Renal cortex interstitium (tissue), 15 donors: ENCODE results near the gene INPP4B. TPM values are rescaled to one million over a fixed set of nuclear protein-coding genes. Genes with fewer than 3 reads are reported as not detected.
A peak's percentile ranks its signal among the peaks of the same experiment; 100 is the strongest.

Experiments used
- DNase-seq, 11 donors: peaks; one replicate each; pipeline ENCODE4 v3.0.0-alpha.2; 2013; ENCODE audit warnings: low read depth in 9 of 11, low spot score in 4 of 11; ENCODE audit errors: extremely low read depth in 1 of 11
- long read RNA-seq, 16 experiments: transcript quantifications; one replicate each; lab custom pipeline, GENCODE V29; 2026
- polyA plus RNA-seq, 3 donors: library from polyadenylated mRNA; unstranded; fragments of 120-200 nt; gene quantifications; one replicate each; pipeline ENCODE4 v1.2.1, GENCODE V29; 2013; ENCODE audit not compliant: insufficient read length in 3 of 3

INPP4B gene
- 10 to 100 TPM in 1 of 3 donors, 1 to 10 TPM in 2; 9.2 to 11.7 (median 9.4) TPM for polyA plus RNA-seq
- long read RNA-seq, donor 1, result 0 reads
- long read RNA-seq, donor 2, result 0 reads
- long read RNA-seq, donor 3, result 0 reads
- long read RNA-seq, donor 4, result 0 reads
- long read RNA-seq, donor 5, result 0 reads
- long read RNA-seq, donor 6, result 0 reads
- long read RNA-seq, donor 7, result 0 reads
- long read RNA-seq, donor 8, result 0 reads
- long read RNA-seq, donor 9, result 0 reads
- long read RNA-seq, donor 10, result 0 reads
- long read RNA-seq, donor 11, partial matches to known transcripts, result 0 of 1 reads
- long read RNA-seq, donor 11, other reads (novel, unspliced or antisense), result 0 of 1 reads
- long read RNA-seq, donor 12, result 0 reads
- long read RNA-seq, donor 13, result 0 reads
- long read RNA-seq, donor 14, result 0 reads
- long read RNA-seq, donor 15, result 0 reads
- long read RNA-seq, donor 16, partial matches to known transcripts, result 0 of 1 reads
- long read RNA-seq, donor 16, other reads (novel, unspliced or antisense), result 0 of 1 reads

DNA sequence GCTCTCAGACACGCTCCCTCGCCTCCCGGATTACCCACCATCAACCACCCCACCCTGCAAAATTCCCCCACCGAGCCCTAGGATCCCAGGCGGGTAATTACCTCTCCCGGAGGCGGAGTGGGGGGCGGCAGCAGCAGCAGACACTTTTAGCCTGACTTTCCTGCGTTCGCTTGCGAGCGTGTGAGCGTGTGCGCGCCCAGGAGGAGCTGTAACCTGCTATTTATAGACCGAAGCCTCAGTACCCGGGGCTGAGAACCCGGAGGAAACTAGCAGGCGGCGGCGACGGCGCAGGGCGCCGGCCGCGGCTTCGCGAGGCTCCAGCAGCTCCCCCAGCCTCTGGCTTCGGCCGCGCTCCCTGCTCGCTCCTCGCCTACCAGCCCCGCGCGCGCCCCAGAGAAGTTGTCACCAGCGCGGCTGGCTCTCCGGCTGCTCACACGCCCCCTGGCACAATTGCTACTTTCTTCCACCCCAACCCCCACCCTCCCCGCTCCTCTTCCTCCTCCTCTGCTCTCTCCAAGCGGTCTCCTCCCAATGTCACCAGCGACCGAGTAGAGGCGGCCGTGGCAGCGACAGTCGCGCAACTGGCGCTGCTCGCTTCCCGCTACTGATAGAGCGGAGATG is at the start of gene INPP4B:
TSS of gene INPP4B (minus strand) at position 194 of the 621 bp plus-strand sequence.
- peak in 10 of 11 donors; percentile 34 to 62 (median 48) for DNase-seq

DNA sequence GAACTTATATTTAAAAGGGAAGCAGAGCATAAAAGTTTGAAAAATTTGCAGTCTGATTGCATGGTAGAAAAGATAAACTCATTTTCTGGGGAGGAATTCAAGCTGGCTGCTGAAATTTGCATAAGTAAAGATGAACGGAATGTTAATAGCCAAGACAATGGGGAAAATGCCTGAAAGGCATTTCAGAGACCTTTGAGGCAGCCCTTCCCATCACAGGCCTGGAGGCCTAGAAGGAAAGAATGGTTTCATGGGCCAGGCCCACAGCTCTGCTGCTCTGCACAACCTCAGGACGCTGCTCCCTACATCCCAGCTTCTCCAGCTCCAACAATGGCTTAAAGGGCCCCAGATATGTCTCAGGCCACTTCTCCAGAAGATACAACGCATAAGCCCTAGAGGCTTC is 46.9 kb upstream of the INPP4B start:
- DNase-seq, result no peak

DNA sequence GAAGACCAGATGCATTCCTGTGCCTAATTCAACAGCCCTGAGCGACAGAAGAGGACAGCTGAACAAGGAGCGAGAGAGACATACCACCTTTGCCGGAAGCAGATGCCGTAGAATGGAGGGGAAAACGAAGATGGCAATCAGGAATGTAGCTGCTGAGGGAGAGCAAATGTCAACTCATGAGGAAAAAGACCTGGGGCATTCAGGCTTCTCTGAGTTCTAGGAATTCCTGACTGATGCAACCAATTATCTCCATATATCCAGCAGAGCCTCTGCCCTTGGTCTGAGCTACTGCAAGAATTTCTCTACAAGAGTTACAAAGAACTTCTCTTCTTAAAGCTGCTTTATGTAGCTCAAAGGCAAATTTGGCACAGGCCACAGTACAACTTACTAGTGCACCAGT is 40.5 kb upstream of the INPP4B start:
- no peak for DNase-seq

DNA sequence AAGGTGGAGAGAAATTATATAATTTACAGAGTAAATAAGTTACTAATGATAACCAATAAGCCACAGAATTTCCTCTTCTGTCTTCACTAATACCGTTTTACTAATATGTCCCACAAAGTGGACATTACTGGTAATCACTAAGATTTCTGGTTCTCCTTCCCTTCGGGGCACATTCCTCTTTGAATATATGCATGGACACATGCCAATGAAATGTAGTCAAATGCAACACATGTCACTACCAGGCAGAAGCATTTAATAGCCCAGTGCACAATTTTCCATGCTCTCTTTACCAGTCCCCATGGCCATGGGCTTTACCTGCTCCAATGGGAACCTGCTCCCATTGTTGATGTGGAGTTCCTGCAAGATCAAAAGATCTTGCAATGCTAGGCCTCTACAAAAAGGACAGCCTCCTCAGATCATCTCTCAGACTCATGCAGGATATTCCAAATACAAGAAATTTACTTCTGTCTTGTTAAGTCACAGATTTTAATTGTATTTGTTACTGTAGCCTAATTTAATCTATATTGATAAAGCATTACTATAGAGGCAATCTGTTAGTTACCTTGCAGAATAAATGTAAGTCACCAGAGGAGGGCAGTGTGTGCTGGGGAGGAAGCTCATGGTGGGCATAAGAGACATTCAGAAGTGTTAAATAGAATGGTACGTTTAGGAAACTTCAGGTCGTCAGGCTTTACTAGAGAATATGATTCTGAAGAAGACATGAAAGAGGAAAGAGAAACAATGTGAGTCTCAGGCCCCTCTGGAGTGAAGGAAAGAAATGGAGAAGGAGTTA is 37.1 kb upstream of the INPP4B start:
- peak in 5 of 11 donors; percentile 2 to 18 (median 8) for DNase-seq

DNA sequence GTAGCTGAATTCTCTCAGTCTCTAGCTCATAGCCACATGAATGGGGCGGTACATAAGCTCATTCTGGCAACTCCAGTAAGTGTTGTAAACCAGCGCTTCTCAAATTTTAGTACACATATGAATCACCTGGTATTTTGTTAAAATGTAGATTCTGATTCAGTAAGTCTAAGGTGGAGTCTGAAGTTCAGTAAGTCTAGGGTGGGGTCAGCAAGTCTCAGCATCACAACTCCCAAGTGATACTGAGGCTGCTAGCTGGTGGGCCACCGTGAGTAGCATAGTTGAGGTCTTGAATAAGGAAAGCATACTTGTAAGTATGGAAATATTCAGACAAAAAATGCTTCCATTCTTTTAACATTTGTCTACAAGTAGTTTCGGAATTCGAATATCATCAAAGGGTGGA is 36.1 kb upstream of the INPP4B start:
- no peak for DNase-seq

DNA sequence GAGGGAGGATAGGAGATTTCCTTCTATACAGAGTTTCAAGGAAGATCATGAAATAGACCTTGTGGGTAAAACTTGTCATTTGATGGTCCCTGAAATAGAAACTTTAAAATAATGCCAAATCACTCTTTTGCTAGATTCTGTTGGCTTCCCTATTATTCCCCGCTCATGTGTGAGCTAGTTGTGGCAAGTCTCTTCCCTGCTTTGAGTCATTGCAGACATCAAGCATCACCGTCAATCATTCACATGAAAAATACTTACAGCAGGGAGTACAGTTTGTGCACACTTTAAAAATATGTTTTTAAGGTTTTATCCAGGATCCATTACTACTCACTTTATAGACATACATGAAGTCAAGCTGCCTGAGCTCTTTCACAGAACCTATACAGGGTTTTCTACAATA is 35.2 kb upstream of the INPP4B start:
- DNase-seq, result no peak

DNA sequence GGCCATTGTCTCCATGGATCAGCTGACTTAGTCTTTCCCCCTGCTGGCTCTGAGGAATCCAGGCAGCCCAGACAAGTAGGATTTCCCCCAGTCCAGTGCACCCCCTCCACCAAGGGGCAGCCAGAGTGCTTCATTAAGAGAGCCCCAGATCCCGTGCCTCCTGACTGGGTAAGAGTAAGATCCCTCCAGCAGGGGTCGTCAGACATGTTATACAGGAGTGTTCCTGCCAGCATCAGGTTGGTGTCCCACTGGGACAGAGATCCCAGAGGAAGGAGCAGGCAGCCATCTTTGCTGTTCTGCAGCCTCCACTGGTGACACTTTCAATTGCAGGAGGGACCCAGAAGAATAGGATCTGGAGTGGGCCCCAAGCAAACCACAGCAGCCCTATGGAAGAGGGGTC is 29.0 kb upstream of the INPP4B start:
- no peak for DNase-seq

DNA sequence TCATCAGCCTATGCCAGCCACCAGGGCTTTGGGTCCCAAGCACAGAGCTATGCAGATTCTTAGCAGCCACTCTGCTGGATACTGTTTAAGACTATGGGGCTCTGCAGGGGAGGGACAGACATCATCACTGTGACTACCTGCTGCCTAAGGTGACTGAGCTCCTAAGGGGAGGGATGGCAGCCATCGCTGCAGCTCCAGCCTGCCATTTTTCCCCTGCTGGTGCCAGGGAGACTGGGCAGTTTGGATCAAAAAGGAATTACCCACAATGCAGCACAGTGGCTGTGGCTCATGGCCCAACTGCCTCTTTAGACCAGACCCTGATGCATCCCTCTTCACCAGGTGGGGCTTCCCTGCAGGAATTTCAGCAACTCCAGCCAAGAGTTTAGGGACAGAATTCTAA is 28.6 kb upstream of the INPP4B start:
- DNase-seq, result no peak

DNA sequence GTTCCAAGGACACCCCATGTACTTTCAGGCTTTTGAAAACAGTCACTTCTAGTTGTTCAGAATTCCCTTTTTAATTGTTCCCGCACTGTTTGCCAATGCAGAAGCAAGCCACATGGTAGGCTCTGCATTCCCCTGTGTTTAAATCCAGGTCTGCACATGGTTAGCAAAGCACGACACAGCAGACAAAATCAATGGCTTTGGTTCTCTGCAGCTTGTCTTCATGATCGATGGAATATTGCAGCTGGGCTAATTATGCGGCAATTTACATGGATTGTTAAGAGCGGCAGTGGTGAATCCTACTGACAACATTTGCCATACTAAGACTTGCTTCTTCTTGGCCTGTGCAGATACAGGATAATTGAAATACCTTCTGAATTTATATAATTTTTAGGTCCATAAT is 20.6 kb upstream of the INPP4B start:
- DNase-seq, result no peak

DNA sequence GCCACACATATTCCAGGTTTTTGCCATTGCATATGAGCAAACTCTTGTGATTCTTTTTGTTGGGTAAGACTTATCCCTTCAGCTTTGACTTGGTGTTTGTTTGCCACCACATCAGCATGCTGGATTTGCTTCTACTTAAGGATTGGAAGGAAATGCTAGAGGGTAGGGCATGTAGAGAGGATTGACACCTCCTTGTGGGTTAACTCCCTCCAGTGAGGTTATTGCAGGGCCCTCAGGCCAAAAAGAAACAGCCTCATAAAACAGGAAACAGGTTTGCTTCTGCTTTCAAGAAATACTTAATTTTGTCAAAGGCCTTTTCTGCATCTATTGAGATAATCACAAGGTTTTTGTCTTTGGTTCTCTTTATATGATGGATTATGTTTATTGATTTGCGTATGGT is 15.2 kb upstream of the INPP4B start:
- no peak for DNase-seq

DNA sequence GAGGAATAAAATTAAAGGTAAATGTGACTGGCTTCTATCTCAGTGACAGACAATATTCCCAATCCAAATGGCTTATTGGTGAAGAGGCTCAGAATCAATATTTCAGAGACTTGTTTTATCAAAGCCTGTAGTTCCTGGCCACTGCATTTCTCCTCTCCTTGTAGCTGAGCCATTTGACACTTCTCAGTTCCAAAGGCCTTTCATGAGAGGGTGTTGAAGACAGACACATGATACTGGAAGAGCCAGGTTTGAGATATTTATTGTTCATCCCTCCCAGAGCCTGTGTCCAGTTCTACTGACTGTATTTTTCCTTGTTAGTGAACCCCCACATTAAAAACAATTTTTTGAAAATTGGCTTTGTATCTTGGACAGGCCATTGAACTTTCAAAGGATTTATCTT is 12.9 kb upstream of the INPP4B start:
- DNase-seq, result no peak

DNA sequence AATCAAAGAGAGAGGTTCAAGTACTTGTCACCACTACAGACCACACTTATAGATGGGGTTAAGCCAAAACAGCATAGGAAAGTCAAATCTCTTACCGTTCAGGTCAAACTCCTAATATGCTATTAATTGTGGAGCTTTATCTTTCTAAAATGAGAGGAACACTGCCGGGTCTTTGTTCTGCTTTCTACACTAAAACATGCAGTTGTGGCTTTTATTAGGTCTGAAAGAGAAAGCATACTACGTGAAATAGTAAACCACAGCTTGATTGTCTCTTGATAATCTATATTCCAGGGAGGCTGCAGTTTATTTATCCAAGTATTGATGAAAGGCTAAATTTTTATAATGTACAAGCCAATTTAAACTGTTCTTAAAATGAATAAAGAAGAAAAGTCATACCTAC is 12.3 kb upstream of the INPP4B start:
- no peak for DNase-seq

DNA sequence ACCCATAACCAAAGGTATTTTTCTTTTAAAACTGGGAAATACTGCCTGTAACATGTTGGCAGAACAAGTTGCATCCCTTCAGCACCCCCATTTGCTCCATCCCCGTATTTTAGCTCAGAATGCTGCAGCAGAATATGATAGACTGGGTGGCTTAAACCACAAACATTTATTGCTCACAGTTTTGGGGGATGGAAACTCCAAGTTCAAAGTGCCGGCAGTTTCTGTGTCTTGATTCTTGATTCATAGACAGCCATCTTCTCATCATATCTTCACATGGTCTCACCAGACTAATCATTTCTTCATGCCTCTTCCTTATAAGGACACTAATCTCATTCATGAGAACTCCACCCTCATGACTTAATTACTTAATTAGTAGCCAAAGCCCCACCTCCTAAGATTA is 10.5 kb upstream of the INPP4B start:
- DNase-seq, result no peak

DNA sequence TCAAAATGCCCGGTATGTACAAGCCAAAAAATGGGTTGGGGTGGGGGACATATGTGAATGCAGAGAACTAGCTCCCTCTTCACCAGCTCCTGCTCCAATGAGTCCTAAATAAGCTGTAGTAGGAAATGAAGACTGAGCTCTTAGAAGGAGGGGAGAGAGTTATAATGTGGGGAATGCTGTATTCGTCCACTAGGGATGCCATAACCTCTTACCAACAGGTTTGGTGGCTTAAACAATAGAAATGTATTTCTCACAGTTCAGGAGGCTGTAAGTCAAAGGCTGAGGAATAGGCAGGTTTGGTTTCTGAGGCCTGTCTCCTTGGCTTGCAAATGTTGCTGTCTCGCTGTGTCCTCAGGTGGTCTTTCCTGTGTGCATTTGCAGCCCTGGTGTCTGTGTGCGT is 4.4 kb upstream of the INPP4B start:
- no peak for DNase-seq

DNA sequence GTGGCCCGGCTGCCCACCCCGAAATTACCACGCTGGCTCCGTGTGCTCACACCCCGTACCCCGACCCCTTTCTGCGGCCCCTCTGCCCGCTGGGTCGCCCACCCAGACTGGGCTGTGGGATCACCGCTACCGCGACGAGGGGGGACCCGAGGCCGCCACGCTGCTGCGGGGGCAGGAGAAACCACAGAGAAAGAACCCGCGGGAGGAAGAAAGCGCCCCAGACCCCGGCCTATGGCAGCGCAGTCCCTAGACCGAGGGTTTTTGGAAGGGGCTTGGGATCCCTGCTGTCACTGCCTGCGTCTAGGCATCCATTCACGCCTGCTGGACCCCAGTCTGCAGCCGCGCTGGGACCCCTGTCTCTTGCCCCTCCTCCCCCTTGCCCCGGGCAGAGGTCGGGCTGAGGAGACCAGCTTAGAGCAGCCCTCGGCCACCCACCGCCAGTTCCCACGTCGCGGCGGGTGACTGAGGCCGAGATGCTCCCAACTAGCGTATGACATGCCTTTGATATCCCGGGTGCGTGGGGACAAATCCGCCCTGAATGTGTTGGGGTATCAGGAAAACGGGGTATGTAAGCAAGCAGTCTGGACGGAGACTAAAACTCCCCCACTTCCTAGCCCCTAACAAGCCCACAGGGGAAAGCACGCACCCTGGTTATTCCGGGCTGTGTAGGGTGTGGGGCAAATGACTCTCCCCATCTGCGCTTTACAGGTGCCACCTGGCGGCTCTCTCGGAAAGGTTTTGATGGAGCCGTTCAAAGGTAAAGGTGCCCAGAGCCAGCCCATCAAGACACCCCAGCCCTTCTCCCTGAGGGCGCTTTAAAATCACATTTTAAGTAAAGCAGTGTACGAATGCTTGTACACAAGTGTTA is 862 bp upstream of the INPP4B start:
- peak in 9 of 11 donors; percentile 25 to 59 (median 38) for DNase-seq

DNA sequence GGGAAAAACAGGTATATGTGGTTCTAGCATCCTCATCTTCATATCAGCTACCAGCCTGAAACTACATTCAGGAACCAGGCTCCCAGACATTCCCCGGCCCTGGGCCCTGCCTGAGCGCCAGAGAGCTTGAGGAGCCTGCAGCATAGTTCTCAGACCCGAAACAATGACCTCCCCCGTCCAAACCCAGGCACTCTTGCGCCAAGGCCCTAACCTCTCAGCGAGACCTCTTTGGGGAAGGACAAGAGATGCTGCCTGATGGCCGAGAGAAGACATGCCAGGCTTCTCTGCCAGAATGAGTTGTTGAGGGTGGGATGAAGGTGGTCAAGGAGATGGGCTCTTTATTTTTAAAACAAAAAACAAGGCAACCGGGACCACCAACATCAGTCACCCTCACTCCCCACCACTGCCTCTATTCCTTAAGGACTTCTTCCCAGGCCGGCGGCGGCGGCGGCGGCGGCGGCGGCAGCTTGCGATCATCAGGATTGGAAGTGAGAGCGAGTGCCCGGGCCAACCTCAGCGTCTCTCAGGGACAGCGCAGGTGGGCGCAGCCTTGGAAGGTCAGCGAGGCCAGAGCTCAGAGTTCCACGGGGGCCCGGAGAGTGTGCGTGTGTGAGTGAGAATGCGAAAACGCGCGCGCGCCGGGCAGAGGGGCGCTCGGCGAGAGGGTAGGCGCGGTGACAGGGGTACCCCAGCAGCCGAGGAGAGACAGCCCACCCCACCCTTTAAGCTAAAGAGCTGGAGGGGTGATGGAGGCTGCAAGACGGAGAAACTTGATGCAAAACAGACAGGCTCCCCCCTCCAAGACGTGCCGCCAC is 601 bp downstream of the INPP4B start:
- peak in 4 of 11 donors; percentile 12 to 41 (median 32) for DNase-seq

DNA sequence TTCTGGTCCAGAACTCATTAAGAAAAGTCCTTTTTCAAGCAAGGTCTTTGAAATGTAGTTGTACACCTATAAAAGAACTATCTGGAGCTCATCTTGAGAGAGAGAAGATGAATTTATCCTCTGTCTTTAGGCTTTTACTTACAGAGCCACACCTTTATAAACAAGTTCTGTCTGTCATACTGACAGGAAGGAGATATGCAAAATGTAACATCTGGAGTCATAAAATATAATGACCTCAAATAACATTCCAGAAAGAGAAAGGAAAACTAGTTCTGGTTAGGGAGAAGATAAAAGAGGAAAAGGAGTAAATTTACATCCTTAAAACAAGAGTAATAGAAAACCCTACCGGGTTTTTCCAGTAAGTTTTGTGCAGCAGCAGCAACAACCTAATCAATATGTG is 1.3 kb downstream of the INPP4B start:
- DNase-seq, result no peak

DNA sequence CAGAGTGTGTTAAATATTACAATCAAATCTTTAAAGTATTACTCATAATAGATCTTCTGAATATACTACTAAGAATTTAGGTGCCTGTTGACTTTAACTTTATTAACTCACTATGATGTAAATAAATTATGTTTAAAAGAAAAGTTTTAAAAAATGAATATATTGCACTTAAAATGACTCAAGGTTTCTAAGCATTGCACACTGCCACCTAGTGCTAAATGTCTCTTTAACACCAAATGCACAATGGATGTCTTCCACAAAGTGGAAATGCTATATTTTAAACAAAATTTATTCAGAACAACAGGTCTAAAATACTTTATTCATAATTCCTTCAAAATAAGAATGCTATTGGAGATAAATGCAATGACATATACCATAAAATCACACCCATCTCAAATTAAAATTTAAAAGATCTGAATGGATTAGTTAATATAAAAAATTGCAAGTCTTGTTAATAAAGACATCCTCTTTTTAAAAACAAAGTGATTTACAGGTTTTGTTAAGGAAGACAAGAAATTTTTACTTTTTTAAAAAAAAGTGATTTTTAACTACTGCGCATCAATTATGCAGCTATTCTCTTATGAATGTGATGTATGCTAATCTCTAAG is 5.5 kb downstream of the INPP4B start:
- DNase-seq, result peak in 5 of 11 donors; percentile 8 to 33 (median 23)
